Activated CD8-positive, alpha-beta memory T cell treated with anti-CD3 and anti-CD28 coated beads for 1 hour (primary cell): ENCODE results near the gene BANP.
A peak's percentile ranks its signal among the peaks of the same experiment; 100 is the strongest.
"Not testable (repeated sequence)": the region's sequence is repeated elsewhere in the genome, so short reads cannot be mapped to it uniquely, and the experiment has no call there.

Source experiments
- DNase-seq, 2 donors: peaks; one replicate each; pipeline ENCODE4 v3.0.0-alpha.2; 2020; ENCODE audit warnings: low read depth in 1 of 2; ENCODE audit errors: extremely low read depth in 1 of 2

Gene BANP, protein sequence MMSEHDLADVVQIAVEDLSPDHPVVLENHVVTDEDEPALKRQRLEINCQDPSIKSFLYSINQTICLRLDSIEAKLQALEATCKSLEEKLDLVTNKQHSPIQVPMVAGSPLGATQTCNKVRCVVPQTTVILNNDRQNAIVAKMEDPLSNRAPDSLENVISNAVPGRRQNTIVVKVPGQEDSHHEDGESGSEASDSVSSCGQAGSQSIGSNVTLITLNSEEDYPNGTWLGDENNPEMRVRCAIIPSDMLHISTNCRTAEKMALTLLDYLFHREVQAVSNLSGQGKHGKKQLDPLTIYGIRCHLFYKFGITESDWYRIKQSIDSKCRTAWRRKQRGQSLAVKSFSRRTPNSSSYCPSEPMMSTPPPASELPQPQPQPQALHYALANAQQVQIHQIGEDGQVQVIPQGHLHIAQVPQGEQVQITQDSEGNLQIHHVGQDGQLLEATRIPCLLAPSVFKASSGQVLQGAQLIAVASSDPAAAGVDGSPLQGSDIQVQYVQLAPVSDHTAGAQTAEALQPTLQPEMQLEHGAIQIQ

DNA sequence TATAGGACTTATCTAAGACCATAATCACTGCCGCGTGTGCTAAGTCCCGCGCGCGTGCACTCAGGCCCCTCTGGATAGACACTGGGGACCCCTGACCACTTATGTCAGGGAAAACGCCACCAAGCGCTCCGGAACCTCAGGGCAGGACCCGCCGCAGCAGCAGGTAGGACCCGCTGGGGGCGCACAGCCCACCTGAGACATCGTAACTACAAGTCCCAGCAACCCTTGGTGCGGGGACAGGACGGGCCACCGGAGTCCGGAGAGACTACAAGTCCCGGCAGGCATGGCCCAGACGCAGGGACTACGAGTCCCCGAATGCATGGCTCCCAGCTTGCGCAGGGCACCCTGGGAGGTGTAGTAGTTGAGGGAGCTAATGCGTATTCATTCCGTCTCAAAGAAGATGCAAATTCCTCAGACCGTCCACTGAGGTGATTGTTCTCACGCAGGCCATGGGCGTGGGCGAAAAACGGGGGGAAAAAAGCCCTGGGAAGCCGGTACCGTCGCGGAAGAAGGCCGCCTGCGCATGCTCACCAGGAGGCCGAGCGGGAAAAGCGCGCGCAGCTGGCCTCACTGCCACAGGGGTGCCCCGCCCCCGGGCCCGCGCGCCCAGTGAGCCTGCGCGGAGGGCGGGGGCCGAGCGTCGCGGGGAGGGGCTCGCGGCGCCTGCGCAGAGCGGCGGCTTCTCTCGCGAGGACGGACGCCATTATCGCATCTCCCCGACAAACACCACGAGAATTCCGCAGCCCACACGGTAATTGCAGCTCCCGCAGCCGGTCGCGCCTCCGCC is at the start of gene BANP:
BANP (plus strand) TSS at position 670 of the 787 bp plus-strand sequence. CDS start 23,682 bp downstream, outside the sequence.
- peak; percentile 91 to 93 for DNase-seq

DNA sequence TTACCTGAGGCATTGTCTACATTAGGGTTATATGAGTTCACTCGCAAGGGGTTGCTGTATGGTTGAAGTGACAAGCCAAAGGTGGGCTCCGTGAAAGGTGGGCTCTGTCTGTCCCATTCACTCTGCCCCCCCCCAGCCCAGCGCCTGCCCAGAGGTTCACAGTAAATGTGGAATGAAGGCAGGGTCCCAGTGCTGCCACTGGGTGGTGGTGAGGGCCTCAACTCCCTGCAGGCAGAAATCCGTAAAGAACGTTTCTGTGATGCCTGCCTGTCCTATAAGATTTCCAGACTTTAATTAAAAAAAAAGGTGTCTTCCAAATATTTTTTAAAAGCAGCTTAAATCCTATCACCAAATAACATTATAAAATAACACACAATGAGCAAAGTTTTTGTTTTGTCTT is 46.3 kb upstream of the BANP start:
- DNase-seq = not testable (repeated sequence)

DNA sequence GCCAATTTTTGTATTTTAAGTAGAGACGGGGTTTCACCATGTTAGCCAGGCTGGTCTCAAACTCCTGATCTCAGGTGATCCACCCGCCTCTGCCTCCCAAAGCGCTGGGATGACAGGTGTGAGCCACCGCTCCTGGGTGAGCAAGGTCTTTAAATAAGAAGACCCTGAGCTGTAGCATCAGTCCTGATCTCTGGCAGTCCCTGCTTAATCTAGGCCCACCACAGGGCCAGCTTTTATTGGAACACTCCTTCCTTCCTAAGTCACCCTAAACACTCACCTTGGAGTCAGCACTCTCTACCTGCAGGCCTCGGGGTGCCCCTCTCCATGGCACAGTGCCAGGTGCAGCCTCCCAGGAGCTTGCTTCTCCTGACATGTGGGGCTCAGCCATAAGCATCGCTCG is 45.7 kb upstream of the BANP start:
- DNase-seq = not testable (repeated sequence)

DNA sequence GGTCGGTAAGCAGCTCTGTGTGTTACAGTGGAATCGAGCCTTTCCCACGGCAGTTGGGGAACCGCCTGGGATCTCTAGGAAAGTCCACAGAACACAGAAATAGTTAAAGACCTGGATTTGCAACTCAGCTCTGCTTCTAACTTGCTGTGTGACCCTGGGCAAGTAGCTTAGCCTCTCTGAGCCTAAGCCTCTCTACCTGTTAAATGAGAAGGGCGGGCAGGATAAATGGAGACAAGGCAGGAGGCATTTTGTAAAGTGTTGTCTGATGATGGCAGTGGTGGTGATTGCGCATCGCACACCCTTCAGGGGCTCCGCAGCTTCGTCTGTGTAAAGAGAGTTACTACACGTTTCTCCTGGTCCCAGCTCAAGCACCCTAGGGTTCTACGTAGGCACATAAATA is 43.1 kb upstream of the BANP start:
- DNase-seq = not testable (repeated sequence)

DNA sequence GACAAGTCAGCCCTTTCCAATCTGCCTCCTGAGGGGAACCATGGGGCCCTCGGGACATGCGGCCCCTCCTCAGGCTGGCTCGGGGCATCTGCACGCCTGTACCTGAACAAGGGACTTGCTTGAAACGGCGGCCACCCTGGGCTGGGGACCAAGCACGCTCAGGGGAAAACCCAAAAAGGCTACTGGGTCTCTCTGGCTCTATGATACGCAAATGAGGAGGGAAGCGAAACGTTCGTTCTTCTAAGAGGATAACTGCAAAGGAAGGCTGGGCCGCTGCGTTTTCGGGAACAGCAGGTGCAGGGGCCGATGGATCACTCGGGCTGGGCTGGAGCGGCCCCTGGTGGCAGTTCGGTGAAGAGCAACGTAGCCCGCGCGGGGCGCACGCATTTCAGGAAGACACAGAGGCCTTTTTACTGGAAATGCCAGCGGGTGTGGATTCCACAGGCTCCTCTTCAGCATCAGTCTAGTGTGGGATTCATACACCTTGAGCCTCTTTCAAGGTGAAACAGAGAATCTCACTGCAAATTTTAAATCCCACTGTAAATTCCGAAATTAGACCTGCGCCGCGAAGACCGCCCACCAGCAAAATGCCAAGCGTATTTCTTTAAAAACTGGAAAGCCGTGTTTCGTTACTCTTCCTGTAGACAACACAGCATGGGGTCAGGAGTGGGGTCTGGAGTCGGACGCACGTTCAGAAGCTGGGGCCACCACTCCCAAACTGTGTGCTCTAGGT is 41.9 kb upstream of the BANP start:
- DNase-seq = peak; percentile 40 to 67

DNA sequence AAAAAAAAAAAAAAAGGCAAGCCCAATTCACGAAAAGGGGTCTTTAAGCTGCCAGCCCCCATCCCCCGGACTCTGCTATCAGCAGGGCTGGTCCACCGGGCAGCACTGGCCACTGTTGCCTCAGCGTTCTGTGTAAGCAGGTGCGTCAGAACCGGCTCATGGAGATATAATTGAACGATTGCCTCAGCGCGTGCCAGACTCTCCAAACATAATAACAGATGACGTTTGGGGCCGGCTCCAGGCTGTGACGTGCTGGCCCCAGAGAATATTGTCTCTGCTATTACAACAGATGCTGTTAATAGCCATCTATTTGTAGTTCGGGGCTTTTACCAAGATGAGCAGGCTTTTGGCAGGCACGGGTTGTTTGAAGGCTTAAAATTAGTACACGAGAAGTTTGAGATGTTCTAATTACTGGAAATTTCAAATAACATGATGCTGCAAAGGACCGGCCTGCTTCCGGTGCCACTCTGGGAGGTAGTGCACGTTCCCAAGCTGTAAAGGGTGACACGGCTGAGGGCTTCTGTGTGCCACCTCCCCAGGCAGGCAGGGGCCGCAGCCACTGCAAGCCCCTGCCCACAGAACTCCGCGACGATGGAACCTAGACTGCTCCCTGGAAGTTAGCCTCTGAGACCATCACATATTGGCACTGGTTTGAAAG is 40.0 kb upstream of the BANP start:
- not testable (repeated sequence) for DNase-seq

DNA sequence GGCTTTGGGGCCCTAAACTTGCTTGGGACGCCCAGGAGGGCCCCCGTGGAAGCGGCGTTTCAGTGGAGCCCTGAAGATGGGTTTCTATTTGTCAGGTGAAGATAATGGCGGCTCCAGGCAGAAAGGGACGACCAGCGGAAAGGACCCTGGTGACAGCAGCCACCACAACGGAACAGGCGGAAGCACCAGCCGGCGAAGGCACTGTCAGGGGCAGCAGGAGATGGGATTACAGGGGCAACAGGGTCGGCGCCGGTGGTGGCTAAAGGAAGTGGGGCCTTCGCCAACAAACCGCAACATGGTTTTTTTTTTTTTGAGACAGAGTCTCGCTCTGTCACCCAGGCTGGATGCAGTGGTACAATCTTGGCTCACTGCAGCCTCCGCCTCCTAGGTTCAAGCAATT is 38.5 kb upstream of the BANP start:
- not testable (repeated sequence) for DNase-seq

DNA sequence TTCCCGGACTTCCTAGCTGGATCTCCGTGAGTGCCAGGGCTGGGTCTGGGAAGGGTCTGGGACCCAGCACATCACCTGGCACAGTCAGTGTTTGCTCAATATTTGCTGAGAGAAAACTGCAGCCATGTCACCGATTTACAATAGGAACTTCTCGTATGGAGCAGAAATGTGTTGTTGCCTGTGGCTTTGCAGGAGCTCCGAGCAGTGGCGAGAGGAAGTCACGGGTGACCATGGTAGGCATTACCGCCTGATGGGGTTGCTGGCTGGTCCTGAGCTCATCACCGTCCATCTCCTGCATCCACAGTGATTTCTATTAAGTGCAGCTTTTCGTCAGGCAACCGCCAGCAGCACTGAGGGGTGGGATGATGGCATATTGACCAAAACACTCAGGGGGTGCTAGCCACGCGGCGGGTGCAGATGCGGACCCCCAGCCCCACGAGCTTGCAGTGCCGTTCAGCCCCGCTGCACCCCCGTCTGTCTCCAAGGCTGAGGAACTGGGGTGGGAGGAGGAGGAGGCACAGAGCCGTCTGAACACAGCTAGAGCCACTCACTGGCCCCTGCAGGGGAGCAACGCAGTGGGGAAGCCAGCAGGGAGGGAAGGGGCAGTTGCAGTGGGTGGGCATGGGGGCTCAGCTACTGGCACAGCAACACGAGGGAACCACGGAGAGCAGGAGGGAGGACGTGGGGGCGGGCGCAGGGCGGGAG is 37.1 kb upstream of the BANP start:
- not testable (repeated sequence) for DNase-seq

DNA sequence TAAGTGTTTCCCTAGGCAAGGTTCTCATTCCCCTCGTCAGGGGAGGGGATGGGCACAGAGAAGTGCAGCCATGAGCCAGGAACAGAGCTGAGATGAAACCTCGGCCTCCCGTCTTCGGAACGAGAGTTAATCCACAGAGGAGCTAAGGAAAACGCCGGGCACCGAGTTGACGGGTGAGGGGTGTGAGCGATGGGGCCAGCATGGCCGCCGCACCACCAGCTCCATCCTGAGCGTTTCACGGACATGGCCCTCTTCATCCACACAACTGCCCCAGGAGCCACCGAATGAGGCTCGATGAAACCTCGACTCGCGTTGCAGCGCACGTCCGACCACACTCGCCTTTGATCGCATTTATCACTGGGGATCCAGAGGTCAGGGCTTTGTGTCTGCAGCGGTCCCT is 36.4 kb upstream of the BANP start:
- no peak for DNase-seq

DNA sequence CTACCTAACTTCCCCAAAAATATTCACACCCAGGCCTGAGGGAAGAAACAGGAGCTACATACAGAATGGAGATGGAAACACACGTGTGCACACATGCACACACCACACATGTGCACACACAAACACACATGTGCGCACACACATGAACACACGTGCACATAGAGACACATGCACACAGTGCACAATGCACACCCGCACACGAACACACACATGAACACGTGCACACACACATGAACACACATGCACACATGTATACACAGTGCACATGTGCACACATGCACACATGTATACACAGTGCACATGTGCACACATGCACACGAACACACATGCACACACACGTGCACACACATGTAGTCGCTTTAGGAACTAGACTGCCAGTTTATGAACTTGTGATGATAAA is 33.7 kb upstream of the BANP start:
- no peak for DNase-seq

DNA sequence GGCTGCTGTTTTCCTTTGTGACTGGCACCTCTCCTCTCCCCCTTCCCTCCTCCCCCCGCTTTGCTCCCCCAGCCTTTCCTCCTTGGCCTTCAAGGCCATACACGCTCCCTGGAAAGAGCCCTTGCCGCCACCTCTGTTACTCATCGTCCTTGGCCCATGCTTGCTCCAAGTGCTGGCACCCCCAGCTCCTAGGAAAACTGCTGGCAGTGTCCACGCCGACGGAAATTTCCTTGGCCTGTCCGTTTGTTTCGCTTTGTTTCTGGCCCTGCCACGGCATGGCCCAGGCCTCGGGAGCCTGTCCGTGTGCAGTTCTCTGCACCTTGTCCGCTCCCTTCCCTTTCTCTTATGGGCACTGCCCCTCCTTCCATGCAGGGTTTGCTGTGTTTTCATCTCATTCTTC is 32.9 kb upstream of the BANP start:
- DNase-seq = no peak

DNA sequence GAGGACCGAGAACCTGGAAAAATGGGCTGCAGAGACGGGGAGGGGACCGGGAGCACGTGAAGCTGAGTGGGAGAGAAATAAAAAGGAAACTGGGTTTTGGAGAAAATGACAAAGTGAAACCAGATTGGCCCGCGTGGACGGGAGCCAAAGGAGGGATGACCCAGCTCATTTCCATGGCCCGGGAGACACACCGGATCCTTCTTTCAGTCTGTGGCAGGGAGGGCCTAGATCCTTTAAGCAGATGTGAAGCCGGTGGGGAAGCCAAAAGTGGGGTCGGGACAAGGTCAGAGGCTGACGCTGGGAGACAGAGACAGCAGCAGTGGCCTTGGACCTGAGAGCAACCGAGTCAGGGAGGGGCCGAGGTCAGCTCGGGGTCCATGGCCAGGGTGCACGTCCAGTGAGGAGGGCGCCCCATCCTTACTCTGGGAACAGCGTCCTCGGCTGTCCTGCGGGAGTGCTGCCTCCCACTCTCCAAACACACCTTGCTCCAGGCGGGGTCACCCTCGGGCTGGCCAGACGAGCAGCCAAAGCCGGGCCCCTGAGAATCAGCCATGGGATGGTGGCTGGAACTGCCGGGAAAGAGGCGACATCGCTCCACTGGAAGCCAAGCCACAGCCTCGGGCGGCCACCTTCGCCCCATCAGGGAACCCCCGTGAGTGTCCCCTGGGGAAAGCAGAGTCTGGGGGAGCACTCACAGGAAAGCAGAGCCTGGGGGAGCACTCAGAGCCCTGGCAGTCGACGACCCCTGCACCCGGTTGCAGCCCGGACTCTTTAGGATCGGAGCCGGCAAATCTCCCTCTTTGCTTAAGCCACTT is 32.2 kb upstream of the BANP start:
- DNase-seq = no peak

DNA sequence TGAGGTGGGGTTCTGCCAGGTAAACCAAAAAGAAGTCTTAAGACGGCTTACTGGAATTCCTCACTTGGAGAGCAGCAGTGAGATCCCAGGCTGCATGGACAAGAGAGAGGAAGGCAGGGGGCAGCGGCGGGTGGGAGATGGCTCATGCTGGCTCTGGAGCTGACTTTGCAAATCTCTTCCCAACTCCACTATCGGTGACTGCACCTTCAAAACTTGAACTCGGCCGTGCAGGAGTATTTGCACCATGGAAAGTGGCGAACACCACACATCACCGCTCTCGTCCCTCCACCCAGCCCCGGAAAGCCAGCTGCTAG is 31.6 kb upstream of the BANP start:
- DNase-seq = no peak

DNA sequence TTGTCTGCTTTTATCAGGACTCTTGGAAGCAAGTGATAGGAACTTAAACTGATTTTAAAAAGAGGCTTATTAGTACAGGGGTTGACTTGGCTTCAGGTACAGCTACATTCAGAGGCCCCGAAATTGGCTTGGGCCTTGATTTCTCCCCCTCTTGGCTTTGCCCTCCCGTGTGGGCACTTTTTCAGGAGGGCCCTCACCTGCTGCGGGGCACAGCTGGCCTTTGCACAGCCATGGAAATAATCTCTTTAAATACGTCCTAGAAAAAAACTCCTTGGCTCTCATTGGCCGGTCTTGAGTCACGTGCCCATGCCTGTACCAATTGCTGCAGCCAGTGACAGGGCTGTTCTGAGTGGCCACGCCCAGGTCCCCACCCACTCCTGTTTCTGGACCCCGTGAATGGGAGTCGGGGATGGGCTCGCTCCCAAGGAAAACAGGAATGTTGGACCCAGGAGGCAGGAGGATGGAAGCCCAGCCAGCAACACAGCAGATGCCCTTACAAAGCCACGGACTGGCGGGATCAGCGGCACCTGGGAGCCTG is 29.9 kb upstream of the BANP start:
- no peak for DNase-seq

DNA sequence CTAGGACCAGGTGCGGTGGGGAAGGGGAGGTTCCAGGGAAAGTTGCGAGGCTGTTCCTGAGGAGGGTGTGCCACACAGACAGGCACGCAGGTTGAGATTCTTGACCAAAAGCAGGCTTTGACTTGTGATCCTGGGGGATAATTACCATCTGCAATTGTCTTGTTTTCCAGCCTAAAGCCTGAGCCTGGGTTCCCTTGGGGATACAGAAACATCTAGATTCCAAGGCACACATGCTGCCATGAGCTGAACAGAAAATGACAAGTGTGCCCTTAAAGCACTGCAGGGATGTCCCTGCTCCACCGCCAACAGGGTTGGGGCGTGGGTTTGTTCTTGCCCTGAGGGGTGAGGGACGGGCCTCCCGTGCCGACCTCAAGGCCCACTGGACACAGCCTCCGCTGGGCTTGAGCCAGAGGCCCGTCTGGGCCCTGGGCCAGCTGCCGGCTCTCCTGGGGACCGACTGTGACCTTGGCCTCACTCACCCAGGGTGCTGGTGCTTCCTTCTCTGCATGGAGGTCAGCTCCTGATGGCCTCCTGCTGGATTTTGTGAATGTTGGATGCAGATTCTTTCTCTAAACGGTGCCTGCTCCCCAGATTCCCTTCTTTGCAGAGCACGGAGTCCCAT is 28.9 kb upstream of the BANP start:
- no peak for DNase-seq

DNA sequence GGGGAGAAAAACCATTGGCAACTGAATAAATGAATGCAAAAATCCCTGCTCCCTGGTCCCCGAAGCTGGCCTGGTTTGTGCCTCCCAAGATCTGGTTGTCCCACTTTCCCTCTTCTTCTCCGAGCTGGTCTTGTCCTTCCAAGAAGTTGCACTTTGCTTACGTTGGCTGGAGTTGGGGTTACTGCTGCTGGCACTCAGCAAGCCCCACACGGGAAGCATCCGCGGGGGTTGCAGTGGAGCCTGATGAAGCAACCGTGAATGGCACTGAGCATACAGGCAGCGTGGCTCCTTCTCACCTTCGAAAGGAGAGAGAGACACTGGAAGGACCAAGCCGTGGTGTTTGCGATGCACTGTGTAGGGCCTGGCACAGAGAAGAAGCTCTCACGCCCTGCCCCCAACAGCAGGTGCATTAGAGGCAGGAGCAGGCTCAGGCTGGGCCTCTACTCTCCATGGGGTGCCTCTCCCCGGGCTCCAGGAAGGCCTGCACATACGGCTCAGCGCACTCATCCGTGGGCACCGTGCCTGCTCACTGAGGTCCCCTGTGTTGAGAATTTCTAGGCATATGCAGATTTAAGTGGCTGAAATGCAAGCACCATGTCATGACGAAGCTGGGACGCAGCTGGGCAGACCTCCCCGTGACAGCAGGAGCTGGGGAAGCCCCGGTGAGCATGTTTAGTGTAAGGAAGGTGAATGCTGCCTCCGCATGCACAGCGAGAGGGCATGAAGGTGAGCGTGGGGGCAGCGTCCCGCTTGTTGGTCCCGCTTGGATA is 27.0 kb upstream of the BANP start:
- DNase-seq = no peak

DNA sequence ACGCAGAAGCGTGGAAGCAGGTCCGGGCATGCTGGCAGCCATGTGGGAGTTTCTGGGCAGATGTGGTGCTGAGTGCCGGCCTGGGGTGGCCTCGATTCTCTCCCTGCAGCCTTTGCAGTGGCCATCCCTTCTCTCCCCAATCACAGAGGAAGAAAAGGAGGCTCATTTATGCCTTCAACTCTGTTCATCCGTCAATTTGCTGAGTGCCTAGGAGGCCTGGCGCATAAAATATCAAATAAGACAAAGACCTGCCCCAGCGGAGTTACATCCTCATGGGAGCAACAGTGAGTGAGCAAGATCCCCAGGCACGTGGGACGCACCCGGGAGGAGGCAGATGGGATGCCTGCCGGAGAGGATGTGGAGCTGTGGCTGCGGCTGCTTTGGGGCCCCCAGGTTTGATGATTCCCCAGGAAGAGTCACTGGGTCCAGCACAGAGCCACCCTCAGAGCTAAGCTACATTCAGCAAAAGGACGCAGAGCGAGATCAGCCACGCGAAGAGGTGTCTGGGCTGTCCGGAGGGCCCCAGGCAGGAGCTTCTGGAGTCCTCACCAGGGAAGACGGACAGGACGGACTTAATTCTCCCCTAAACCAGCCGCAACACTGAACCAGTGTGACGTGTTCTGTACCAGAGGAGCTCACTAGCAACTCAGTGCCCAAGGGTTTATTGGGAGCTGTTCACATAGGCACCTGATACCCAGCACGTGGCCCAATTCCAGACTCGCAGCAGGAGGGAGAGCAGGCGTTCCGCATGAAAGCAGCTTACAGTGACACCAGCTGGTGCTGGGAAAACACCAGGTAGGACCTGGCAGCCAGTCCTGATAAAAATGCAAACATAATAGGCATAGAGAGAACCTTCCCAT is 26.2 kb upstream of the BANP start:
- no peak for DNase-seq
